Caco-2 (cell line): Measurements from ENCODE around the gene TCHHL1. TPM values are rescaled to one million over a fixed set of nuclear protein-coding genes. Genes with fewer than 3 reads are reported as not detected.

ENCODE experiments used
- BruUV-seq: library from RNA; stranded (reverse); fragments of 400-500 nt; replicated peaks from 2 replicates; lab custom pipeline; 2021; lab: Mats Ljungman, UMichigan
- CTCF ChIA-PET: fragments of 300-600 bp; sonication (Branson Sonifier 250); formaldehyde crosslinking; loops from one replicate; lab custom pipeline; 2022; ENCODE audit warnings: antibody characterized with exemption; lab: Charles Lee
- POLR2A ChIA-PET: fragments of 300-600 bp; sonication (Branson Sonifier 250); formaldehyde crosslinking; loops from one replicate; lab custom pipeline; 2022; ENCODE audit warnings: antibody characterized with exemption; lab: Charles Lee
- DNase-seq, 2 experiments: peaks; one replicate each; pipeline versions ENCODE4 v3.0.0 to v3.0.0-alpha.2; 2020 to 2022
- H3K27me3 ChIP-seq: replicated peaks from 2 replicates; pipeline ENCODE4 v1.6.0; 2011; ENCODE audit warnings: low read length; ENCODE audit not compliant: control insufficient read depth, insufficient read depth
- H3K36me3 ChIP-seq: 2 replicates; pipeline ENCODE4 v1.5.1; 2011; ENCODE audit warnings: low read length; ENCODE audit not compliant: control insufficient read depth, insufficient read depth
- H3K4me1 ChIP-seq: fragments of 250-450 bp; sonication (Bioruptor Pico); 2 replicates; pipeline ENCODE4 v1.5.1; 2020; ENCODE audit warnings: mild to moderate bottlenecking
- H3K4me3 ChIP-seq: 2 replicates; pipeline ENCODE4 v1.5.1; 2011; ENCODE audit warnings: low read depth, mild to moderate bottlenecking, control low read depth, low read length
- H3K9me3 ChIP-seq: fragments of 250-450 bp; sonication (Bioruptor Pico); 2 replicates; pipeline ENCODE4 v1.5.1; 2020; ENCODE audit warnings: mild to moderate bottlenecking, moderate library complexity
- H3K27ac Mint-ChIP-seq: one replicate; pipeline ENCODE4 v1.8.0; 2022; ENCODE audit warnings: mixed read lengths; ENCODE audit not compliant: unreplicated experiment
- H3K27me3 Mint-ChIP-seq: one replicate; pipeline ENCODE4 v1.8.0; 2022; ENCODE audit warnings: mixed read lengths; ENCODE audit not compliant: insufficient read depth, unreplicated experiment
- H3K36me3 Mint-ChIP-seq: one replicate; pipeline ENCODE4 v1.8.0; 2022; ENCODE audit warnings: mild to moderate bottlenecking, mixed read lengths; ENCODE audit not compliant: insufficient read depth, unreplicated experiment
- H3K4me1 Mint-ChIP-seq: one replicate; pipeline ENCODE4 v1.8.0; 2022; ENCODE audit warnings: low read depth, mixed read lengths; ENCODE audit not compliant: unreplicated experiment
- H3K4me3 Mint-ChIP-seq: one replicate; pipeline ENCODE4 v1.8.0; 2022; ENCODE audit warnings: mild to moderate bottlenecking, moderate library complexity, mixed read lengths; ENCODE audit not compliant: unreplicated experiment
- H3K9me3 Mint-ChIP-seq: one replicate; pipeline ENCODE4 v1.8.0; 2022; ENCODE audit warnings: mixed read lengths; ENCODE audit not compliant: unreplicated experiment
- CTCF ChIP-seq, 2 experiments: fragments of 200-600 bp in 1 of 2; IDR thresholded peaks; 1 replicate in 1 of 2; 2 replicates in 1 of 2; pipeline versions ENCODE4 v1.5.1 to v1.8.0; 2011 to 2022; ENCODE audit warnings: antibody characterized with exemption in 1 of 2, control low read depth in 1 of 2, inconsistent platforms in 1 of 2, low read depth in 1 of 2, low read length in 1 of 2, mild to moderate bottlenecking in 1 of 2, moderate library complexity in 1 of 2; ENCODE audit not compliant: insufficient read depth in 1 of 2, severe bottlenecking in 1 of 2, unreplicated experiment in 1 of 2
- intact Hi-C: fragments of 100-400 bp; cut with micrococcal nuclease; formaldehyde crosslinking; loops from one replicate; pipeline ENCODE4 v1.10.0; 2022; ENCODE audit not compliant: unreplicated experiment
- total RNA-seq: library from RNA; stranded (reverse); gene quantifications from 2 replicates; pipeline ENCODE4 v1.2.3, GENCODE V29; 2022

The TCHHL1 gene
- total RNA-seq, 1 experiment from 2014 or later: not detected

DNA sequence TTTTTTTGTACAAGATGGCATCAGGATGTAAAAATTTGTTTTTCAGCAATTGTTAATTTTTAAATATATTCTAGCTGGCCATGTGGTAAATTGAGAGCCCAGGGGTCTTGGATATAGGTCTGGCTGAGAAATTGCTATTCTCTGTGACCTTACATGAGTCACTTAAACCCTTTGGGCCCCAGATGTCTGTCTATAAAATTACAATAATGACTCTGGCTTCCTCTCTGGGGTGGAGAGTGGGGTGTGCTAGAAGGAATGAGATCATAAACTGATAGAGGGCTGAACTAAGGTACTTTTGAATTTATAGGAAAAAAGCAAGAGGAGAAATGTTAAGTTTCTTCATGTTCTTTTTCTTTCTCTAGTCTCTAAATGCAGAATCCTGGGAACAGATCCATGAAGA is 38.8 kb upstream of the TCHHL1 start:
- Histone ChIP-seq H3K4me1 (no peaks in the 10 kb centered on the region), H3K4me3 (no peak overlapping the region), H3K9me3 (no peaks in the 10 kb centered on the region), H3K27me3 (no peaks in the 10 kb centered on the region; the same call in 1 of the 2 replicates), H3K36me3 (no peaks in the 10 kb centered on the region)
- BruUV-seq: no TSS peak
- Mint-ChIP-seq H3K4me1 (no peaks in the 10 kb centered on the region), H3K27ac (no peak overlapping the region), H3K4me3 (no peak overlapping the region), H3K27me3 (peaks cover 28% of the 10 kb centered on the region), H3K36me3 (no peaks in the 10 kb centered on the region), H3K9me3 (no peaks in the 10 kb centered on the region)
- CTCF ChIA-PET: no interaction called here
- POLR2A ChIA-PET: no interaction called here
- intact Hi-C loops: no loop called here
- no peak for DNase-seq
- TF ChIP-seq CTCF (IDR thresholded peaks at IDR 0.05; ENCODE audit: insufficient read depth in 1 of 2, low read depth in 1 of 2, low read length in 1 of 2, severe bottlenecking in 1 of 2, unreplicated experiment in 1 of 2): no peak

GRCh38 chr1:152125834-152126443 is 37.1 kb upstream of the TCHHL1 start:
- intact Hi-C loops: no loop called here
- Histone ChIP-seq H3K4me3 (no peak overlapping the region), H3K27me3 (no peaks in the 10 kb centered on the region; the same call in 1 of the 2 replicates), H3K4me1 (no peaks in the 10 kb centered on the region), H3K9me3 (no peaks in the 10 kb centered on the region), H3K36me3 (no peaks in the 10 kb centered on the region)
- Mint-ChIP-seq H3K27ac (no peak overlapping the region), H3K9me3 (no peaks in the 10 kb centered on the region), H3K4me3 (no peak overlapping the region), H3K4me1 (no peaks in the 10 kb centered on the region), H3K27me3 (peaks cover 32% of the 10 kb centered on the region), H3K36me3 (no peaks in the 10 kb centered on the region)
- POLR2A ChIA-PET: no interaction called here
- CTCF ChIA-PET: no interaction called here
- TF ChIP-seq CTCF (IDR thresholded peaks at IDR 0.05; ENCODE audit: insufficient read depth in 1 of 2, low read depth in 1 of 2, low read length in 1 of 2, severe bottlenecking in 1 of 2, unreplicated experiment in 1 of 2): no peak
- no TSS peak for BruUV-seq
- DNase-seq: no peak

DNA sequence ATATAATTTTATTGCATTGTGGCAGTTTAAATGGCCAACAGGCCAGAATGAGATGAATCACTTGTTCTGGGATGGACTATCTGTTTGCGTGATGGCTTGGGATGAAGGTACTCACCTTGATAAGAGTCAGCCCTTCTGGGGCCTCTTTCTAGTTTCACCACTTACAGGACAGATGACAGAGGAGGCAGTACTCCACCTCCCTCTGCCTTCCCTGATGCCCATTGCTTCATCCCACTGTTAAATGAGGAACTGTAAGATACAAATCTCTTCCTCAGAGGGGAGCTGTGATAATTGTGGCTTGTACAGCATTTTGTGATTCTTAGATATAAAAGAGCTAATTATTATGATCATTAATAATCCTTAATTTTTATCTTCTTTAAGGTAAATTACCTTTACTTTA is 30.1 kb upstream of the TCHHL1 start:
- H3K36me3 Mint-ChIP-seq: no peaks in the 10 kb centered on the region
- intact Hi-C loops: no loop called here
- H3K27me3 ChIP-seq: peaks cover 3% of the 10 kb centered on the region; the same call in 1 of the 2 replicates
- no peaks in the 10 kb centered on the region for H3K4me1 ChIP-seq
- no peaks in the 10 kb centered on the region for H3K9me3 Mint-ChIP-seq
- H3K27ac Mint-ChIP-seq: no peak overlapping the region
- CTCF ChIA-PET: interaction anchor here (1.0 kb wide), 1 partner anchor 11 kb away, joined by 3 read pairs; no protein-coding TSS in a partner anchor
- H3K4me3 ChIP-seq: no peak overlapping the region
- H3K9me3 ChIP-seq: no peaks in the 10 kb centered on the region
- H3K27me3 Mint-ChIP-seq: peaks cover 31% of the 10 kb centered on the region
- no TSS peak for BruUV-seq
- H3K36me3 ChIP-seq: no peaks in the 10 kb centered on the region
- no peak overlapping the region for H3K4me3 Mint-ChIP-seq
- H3K4me1 Mint-ChIP-seq: no peaks in the 10 kb centered on the region
- no peak for DNase-seq
- POLR2A ChIA-PET: no interaction called here
- no peak for TF ChIP-seq CTCF (IDR thresholded peaks at IDR 0.05; ENCODE audit: insufficient read depth in 1 of 2, low read depth in 1 of 2, low read length in 1 of 2, severe bottlenecking in 1 of 2, unreplicated experiment in 1 of 2)
